ENCODE data around the gene GAMT.
A peak's percentile ranks its signal among the peaks of the same experiment; 100 is the strongest.

The GAMT gene

GRCh38 chr19:1383312-1384084, 17.8 kb downstream of the GAMT start, which contains the start of gene NDUFS7:
Gene NDUFS7 (plus strand): TSS chr19:1383907. CDS start chr19:1383927, 20 bp downstream.
- DNase-seq: peak; percentile 95

- DNase-seq: no peak
Observed at GRCh38 chr19:1383017-1383311, 18.4 kb downstream of the GAMT start.

GRCh38 chr19:1382250-1382649, 19.1 kb downstream of the GAMT start:
- no peak for DNase-seq

- no peak for DNase-seq
Observed at GRCh38 chr19:1379961-1380489, 21.3 kb downstream of the GAMT start.

- DNase-seq: no peak
Observed at GRCh38 chr19:1379126-1379905, 22.0 kb downstream of the GAMT start.

GRCh38 chr19:1377965-1378785, 23.2 kb downstream of the GAMT start:
- DNase-seq: no peak

GRCh38 chr19:1377176-1377964, 24.0 kb downstream of the GAMT start:
- DNase-seq: no peak

- no peak for DNase-seq
Observed at GRCh38 chr19:1376415-1376805, 24.9 kb downstream of the GAMT start.

GRCh38 chr19:1374250-1374577, 27.1 kb downstream of the GAMT start:
- DNase-seq: no peak

- no peak for DNase-seq
Observed at GRCh38 chr19:1373534-1374249, 27.6 kb downstream of the GAMT start.

GRCh38 chr19:1373042-1373533, 28.3 kb downstream of the GAMT start:
- no peak for DNase-seq

- DNase-seq: no peak
Observed at GRCh38 chr19:1370579-1371361, 30.6 kb downstream of the GAMT start.

GRCh38 chr19:1369214-1369805, 32.0 kb downstream of the GAMT start:
- DNase-seq: no peak

GRCh38 chr19:1366899-1367870, 34.2 kb downstream of the GAMT start:
- DNase-seq: no peak

GRCh38 chr19:1366296-1366695, 35.0 kb downstream of the GAMT start:
- no peak for DNase-seq

- DNase-seq: no peak
Observed at GRCh38 chr19:1365319-1366269, 35.7 kb downstream of the GAMT start.

- no peak for DNase-seq
Observed at GRCh38 chr19:1364070-1364704, 37.2 kb downstream of the GAMT start.

All from RPMI8226 (cell line).